GM15510 (cell line): ENCODE data around the gene ZNF76.

ENCODE experiments used
- POLR2A ChIP-seq: IDR thresholded peaks from 3 replicates; pipeline ENCODE4 v1.6.1; 2011; ENCODE audit warnings: borderline replicate concordance; ENCODE audit not compliant: insufficient read length; ENCODE audit errors: extremely low read depth

ZNF76 gene

GRCh38 chr6:35259194-35259947 is at the start of gene ZNF76:
ZNF76 (plus strand) TSS chr6:35259735; CDS start chr6:35281152, 21,417 bp downstream.
- peak; percentile 45 for TF ChIP-seq POLR2A

DNA sequence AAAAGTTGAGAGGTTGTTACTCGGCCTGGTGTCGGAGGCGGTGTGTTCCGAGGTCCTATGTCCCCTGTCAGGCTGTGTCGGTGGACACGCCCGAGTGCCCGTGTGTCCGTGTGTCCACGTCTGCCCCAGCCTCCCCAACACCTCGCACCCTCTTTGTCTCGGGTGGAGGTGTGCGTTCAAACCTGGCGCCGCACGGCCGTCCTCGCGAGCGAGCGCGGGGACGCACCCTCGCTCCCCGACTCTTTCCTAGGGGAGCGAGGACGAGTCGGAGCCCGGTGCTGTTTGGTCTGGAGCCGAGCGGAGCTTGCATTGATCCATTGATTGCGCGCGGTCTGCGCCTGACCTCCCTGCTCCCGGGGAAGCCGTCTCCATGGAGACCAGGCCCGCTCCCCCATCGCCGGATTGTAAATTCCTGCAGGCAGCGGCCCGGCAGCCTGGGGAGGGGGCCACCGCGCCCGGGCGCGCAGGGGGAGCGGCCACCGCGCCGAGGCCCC is 46.2 kb upstream of the ZNF76 start:
- TF ChIP-seq POLR2A = no peak

DNA sequence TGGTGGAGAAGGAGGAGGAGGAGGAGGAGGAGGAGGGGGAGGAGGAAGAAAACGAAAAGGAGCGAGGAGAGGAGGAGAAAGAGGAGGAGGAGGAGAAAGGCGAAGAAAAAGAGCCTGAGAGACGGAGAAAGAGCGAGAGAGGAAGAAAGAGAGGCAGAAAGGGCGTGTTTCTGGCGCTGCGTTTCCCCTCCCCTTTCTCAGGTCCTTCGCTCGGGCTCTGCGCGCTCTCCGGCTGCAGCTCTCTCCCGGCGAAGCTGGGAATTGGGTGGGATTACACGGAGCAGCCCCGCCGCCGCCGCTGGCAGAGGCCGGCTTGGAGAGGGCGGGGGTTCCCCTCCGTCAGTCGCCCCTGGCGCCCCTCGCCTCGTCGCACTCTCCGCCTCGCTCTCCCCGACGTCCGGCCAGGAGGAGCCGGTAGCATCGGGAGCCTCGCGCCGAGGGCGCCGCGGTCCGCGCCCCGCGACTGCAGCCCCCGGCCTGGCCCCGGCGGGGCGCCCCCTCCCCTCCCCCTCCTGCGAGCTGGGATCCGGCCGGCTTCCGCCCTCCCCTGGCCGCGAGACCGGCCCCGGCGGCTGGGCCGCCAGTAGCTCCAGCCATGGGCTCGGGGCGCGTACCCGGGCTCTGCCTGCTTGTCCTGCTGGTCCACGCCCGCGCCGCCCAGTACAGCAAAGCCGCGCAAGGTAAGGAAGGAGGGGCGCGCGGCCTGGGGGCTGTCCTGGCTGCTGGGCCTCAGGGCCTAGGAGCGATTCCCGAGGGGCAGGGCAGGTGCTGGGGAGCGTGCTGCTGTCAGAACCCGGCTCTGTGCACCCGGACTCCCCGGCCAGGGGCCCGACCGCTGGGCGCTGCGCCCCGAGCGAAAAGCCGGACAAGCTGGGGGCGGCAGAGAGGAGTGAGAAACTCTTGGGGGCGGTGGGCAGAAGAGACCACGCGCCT is 45.4 kb upstream of the ZNF76 start, which contains the start of gene SCUBE3:
TSS of gene SCUBE3 (plus strand) at position 133 of the 933 bp plus-strand sequence. CDS start at position 596, 463 bp downstream.
- no peak for TF ChIP-seq POLR2A

GRCh38 chr6:35214869-35215664 is 44.5 kb upstream of the ZNF76 start:
- TF ChIP-seq POLR2A = no peak

- no peak for TF ChIP-seq POLR2A
These were observed 43.7 kb upstream of the ZNF76 start for GRCh38 chr6:35215665-35216411.

DNA sequence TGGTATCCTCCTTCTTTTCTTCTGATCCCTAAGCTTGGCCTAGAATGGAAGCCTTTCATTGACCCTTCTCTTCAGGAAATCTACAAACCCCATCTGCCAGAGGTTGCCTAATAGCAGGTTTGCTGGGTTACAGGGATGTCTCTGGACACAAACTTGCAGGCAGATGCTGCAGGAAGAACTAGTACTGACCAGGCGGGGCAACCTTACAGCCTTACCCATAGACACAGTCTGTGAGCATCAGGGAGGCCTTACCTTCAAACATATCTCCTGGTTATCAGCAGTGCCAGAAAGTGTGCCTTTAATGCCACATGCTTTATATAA is 43.2 kb upstream of the ZNF76 start:
- TF ChIP-seq POLR2A = no peak

DNA sequence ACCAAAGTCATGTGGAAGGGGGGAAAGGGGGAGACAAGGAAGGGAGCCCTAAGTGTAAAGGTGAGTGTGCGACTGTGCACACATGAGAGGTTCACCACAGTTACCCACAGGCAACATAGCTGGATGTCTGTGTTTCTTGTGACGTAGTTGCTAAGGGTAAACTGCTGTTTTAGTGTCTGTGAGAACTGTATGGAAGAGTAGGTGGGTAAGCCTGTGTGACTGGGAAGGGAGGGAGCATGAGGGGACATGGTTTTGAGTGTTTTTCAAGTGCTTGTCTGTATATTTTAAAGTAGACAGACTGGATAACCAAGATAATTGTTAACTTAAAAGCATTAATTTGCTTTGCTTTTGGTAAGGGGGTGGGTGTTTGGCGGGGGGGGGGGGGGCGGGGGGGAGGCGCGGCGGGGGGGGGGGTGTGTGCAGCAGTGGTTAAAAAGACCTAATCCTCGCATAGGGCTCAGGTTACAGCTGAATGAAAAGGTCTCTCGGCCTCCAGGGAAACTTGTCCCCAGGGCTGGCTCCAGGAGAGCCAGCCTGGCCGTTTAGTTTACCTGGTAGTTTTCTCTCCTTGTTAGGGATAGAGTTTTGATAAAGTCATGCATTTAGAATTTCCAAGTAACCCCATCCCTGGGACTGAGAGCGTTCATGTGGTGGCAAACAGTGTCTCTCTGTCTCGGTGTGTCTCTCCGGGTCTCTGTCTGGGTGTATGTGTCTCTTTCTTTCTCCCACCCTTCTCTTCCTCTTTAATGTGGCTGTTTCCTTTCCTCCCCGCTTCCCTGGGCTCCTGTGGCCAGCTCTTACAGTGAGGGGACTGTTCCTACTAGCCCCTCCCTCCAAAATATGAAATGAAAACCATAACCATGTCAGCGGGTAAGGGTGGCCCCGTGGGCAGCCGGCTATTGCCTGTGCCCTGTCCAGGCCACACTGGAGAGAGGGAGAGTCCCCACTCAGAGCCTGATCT is 42.4 kb upstream of the ZNF76 start:
- TF ChIP-seq POLR2A = no peak

DNA sequence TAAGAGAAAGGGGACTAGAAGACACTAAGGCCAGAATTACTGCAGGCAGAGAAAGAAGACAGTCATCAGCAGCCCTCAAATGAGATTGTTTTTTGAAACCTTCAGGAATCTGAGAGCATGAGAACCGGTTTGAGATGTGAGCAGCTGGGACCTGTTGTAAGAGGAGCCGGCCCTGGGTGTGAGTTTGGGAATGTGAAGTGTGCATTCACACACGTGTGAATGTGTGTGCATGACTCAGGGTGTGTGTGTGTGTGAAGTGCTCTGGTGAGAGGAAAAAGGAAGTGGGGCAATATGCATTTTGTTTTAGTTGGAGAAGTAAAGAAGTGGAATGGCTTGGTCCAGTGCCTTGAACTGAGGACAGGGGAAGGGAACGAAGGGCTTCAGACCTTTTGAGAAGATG is 41.5 kb upstream of the ZNF76 start:
- TF ChIP-seq POLR2A = no peak

- no peak for TF ChIP-seq POLR2A
These were observed 41.1 kb upstream of the ZNF76 start for GRCh38 chr6:35218456-35218855.

GRCh38 chr6:35219683-35220326 is 39.7 kb upstream of the ZNF76 start:
- no peak for TF ChIP-seq POLR2A

DNA sequence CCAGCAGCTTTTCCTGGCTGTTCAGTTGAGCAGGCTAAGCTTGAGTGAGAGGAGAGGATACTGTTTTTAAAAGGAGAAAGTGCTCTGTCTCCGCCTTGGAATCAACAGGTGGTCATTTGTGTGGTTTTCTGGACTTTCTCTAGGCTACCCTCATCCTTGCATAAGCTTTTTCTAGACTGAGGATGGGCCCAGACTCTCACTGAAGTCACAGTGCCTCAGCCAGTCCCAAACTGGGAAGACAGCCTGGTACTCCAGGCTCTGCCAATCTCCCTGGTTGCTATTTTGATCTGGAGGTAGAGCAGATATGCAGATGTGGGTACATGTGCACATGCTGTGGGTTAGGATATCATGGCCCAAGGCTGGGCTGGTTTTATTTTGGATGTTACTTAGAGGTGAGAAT is 38.8 kb upstream of the ZNF76 start:
- no peak for TF ChIP-seq POLR2A

GRCh38 chr6:35223396-35223795 is 36.1 kb upstream of the ZNF76 start:
- no peak for TF ChIP-seq POLR2A

GRCh38 chr6:35224720-35225119 is 34.8 kb upstream of the ZNF76 start:
- TF ChIP-seq POLR2A = no peak

GRCh38 chr6:35228481-35228880 is 31.1 kb upstream of the ZNF76 start:
- TF ChIP-seq POLR2A = no peak
